Effector memory CD8-positive, alpha-beta T cell (primary cell): ENCODE measurements around the gene IQCC.
A peak's percentile ranks its signal among the peaks of the same experiment; 100 is the strongest.

Experiments used
- ATAC-seq: fragments of 150-1000 bp; cut with Tn5 transposase; replicated peaks from 2 replicates; pipeline ENCODE4 v1.10.0; 2021; ENCODE audit warnings: mild to moderate bottlenecking, moderate library complexity
- DNase-seq, 3 experiments: peaks; one replicate each; pipeline ENCODE4 v3.0.0; 2021
- H3K27ac Mint-ChIP-seq, 2 donors: one replicate each; pipeline ENCODE4 v1.8.0; 2022; ENCODE audit warnings: mild to moderate bottlenecking in 2 of 2, mixed read lengths in 2 of 2, moderate library complexity in 2 of 2
- H3K27me3 Mint-ChIP-seq, 2 donors: one replicate each; pipeline ENCODE4 v1.8.0; 2022; ENCODE audit warnings: mixed read lengths in 2 of 2
- H3K36me3 Mint-ChIP-seq: one replicate; pipeline ENCODE4 v1.8.0; 2022; ENCODE audit warnings: mild to moderate bottlenecking, moderate library complexity, mixed read lengths; ENCODE audit not compliant: insufficient read depth
- H3K4me1 Mint-ChIP-seq, 2 donors: one replicate each; pipeline ENCODE4 v1.8.0; 2022; ENCODE audit warnings: low read depth in 2 of 2, mixed read lengths in 2 of 2
- H3K4me3 Mint-ChIP-seq, 2 donors: one replicate each; pipeline ENCODE4 v1.8.0; 2022; ENCODE audit warnings: mild to moderate bottlenecking in 2 of 2, mixed read lengths in 2 of 2, moderate library complexity in 2 of 2
- H3K9me3 Mint-ChIP-seq, 2 donors: one replicate each; pipeline ENCODE4 v1.8.0; 2022; ENCODE audit warnings: mixed read lengths in 2 of 2

IQCC gene

GRCh38 chr1:32246888-32247273 lies 41.4 kb downstream of the IQCC start, which contains the start of gene FAM167B:
Gene FAM167B, plus strand, starts transcription at chr1:32247222. Its CDS starts 200 bp downstream, at chr1:32247422.
- H3K36me3 Mint-ChIP-seq = peaks cover 24% of the 10 kb centered on the region
- DNase-seq (no peak), ATAC-seq (no peak)
- H3K9me3 Mint-ChIP-seq = no peaks in the 10 kb centered on the region
- H3K27me3 Mint-ChIP-seq = no peaks in the 10 kb centered on the region
- peak within 1 kb of the TSS; percentile 88 to 96 for H3K4me3 Mint-ChIP-seq
- H3K4me1 Mint-ChIP-seq = peaks cover 36 to 43% of the 10 kb centered on the region in 2 donors
- peak within 1 kb of the TSS; percentile 97 to 98 for H3K27ac Mint-ChIP-seq

DNA sequence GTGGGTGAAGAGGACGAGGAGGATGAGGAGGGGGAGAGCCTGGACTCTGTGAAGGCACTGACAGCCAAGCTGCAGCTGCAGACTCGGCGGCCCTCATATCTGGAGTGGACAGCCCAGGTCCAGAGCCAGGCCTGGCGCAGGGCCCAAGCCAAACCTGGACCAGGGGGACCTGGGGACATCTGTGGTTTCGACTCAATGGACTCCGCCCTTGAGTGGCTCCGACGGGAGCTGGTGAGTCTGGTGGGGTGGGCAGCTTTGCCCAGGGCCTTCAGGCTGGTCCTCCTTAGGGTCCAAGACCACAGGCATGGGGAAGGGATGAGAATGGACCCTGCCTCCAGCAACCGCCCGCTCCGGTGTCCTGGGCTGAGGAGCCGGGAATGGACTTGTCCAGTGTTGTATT lies 42.0 kb downstream of the IQCC start:
- Mint-ChIP-seq H3K36me3 (peaks cover 30% of the 10 kb centered on the region), H3K4me3 (peak overlapping the region; percentile 88 to 96), H3K27ac (peak overlapping the region; percentile 97 to 98), H3K4me1 (peaks cover 36 to 44% of the 10 kb centered on the region in 2 donors), H3K27me3 (no peaks in the 10 kb centered on the region), H3K9me3 (no peaks in the 10 kb centered on the region)
- DNase-seq = no peak
- ATAC-seq = no peak

- peak; percentile 67 to 72 (median 71) for DNase-seq
- peaks cover 37% of the 10 kb centered on the region for H3K36me3 Mint-ChIP-seq
- H3K9me3 Mint-ChIP-seq = no peaks in the 10 kb centered on the region
- peak overlapping the region; percentile 88 to 96 for H3K4me3 Mint-ChIP-seq
- no peaks in the 10 kb centered on the region for H3K27me3 Mint-ChIP-seq
- ATAC-seq = peak; percentile 26
- peak overlapping the region; percentile 97 to 98 for H3K27ac Mint-ChIP-seq
- peaks cover 40 to 51% of the 10 kb centered on the region in 2 donors for H3K4me1 Mint-ChIP-seq
These were observed 42.8 kb downstream of the IQCC start for GRCh38 chr1:32247983-32248889.

DNA sequence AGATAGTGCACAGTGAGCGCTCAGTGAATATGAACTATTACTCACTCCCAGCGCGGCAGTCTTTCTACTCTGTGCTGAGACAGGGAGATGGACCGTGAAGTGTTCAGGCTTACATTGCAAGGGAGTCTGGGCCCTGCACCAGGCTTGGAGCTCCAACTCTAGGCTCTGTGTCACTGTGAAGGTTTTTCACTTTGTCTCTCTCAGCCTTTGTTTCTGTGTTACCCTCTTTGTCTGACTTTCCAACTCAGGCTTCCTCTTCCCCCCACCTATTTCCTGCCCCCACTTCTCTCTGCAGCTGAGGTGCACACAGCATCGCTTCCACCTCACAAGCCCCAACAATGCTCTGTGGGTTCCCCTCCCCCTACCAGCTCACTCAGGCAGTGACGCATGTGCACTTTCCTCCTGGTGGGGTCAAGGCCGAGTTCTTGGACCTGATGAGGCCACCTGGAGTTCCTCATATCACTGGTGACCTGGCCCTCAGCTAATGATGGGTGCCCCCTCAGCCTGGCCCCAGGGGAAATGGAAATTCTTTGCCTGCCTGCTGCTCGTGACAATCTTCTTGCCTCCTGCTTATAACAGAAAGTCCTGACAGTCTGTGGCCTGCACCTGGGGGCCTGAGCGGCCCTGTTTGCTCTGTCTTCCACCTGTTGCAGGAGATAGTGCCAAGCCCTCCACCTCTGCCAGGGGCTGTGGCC lies 44.5 kb downstream of the IQCC start:
- peak; percentile 82 for ATAC-seq
- H3K4me1 Mint-ChIP-seq = peaks cover 52 to 64% of the 10 kb centered on the region in 2 donors

DNA sequence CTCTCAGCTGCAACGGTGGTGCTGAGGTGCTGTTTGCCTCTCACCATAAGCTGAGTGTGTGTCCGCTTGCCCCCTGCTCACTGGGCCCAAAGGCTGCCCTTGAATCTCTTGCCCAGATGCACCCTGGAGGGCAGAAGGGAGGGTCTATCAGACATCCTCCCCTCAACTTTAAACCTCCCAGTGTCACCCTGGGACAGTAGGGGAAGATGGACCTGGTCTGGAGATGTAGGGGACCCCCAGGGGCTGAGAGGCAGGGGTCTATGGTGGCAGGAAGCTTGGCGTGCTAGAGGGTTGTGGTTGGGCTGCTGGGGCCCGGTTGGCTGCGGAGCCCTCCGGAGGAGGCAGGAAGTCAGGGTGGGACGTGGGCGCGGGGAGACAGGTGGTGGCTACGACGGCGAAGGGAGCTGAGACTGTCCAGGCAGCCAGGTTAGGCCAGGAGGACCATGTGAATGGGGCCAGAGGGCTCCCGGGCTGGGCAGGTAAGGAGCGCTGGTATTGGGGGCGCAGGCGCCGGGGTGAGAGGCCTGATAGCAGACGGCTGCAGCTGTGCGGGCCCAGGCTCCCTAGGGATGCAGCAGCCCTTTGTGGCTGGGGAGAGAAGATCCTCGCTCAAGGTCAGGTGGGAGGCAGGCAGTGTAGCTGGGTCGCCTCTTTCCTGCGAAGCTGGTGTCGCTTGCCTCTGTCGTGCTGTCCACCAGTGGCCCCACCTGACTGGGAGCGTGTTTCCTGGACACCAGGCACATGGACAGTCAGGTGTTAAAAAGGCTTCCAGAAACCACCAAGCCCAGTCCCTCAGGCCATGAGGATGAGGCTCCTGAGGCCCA lies 45.6 kb downstream of the IQCC start, which contains the start of gene LCK:
Gene LCK, plus strand, starts transcription at position 373 of the 824 bp plus-strand sequence. CDS start 23,065 bp downstream, outside the sequence.
- peak; percentile 21 for ATAC-seq
- Mint-ChIP-seq H3K27me3 (no peaks in the 10 kb centered on the region), H3K27ac (peak within 1 kb of the TSS; percentile 97 to 98), H3K9me3 (no peaks in the 10 kb centered on the region), H3K4me3 (peak within 1 kb of the TSS; percentile 88 to 96), H3K36me3 (peaks cover 51% of the 10 kb centered on the region), H3K4me1 (peaks cover 58 to 69% of the 10 kb centered on the region in 2 donors)
- peak; percentile 33 to 53 (median 51) for DNase-seq

More for the DNA sequence above, 44.5 kb downstream of the IQCC start:
- peaks cover 43% of the 10 kb centered on the region for H3K36me3 Mint-ChIP-seq
- peak; percentile 76 to 82 (median 79) for DNase-seq
- H3K4me3 Mint-ChIP-seq = peak overlapping the region; percentile 88 to 96
- no peaks in the 10 kb centered on the region for H3K9me3 Mint-ChIP-seq
- no peaks in the 10 kb centered on the region for H3K27me3 Mint-ChIP-seq
- H3K27ac Mint-ChIP-seq = peak overlapping the region; percentile 97 to 98

DNA sequence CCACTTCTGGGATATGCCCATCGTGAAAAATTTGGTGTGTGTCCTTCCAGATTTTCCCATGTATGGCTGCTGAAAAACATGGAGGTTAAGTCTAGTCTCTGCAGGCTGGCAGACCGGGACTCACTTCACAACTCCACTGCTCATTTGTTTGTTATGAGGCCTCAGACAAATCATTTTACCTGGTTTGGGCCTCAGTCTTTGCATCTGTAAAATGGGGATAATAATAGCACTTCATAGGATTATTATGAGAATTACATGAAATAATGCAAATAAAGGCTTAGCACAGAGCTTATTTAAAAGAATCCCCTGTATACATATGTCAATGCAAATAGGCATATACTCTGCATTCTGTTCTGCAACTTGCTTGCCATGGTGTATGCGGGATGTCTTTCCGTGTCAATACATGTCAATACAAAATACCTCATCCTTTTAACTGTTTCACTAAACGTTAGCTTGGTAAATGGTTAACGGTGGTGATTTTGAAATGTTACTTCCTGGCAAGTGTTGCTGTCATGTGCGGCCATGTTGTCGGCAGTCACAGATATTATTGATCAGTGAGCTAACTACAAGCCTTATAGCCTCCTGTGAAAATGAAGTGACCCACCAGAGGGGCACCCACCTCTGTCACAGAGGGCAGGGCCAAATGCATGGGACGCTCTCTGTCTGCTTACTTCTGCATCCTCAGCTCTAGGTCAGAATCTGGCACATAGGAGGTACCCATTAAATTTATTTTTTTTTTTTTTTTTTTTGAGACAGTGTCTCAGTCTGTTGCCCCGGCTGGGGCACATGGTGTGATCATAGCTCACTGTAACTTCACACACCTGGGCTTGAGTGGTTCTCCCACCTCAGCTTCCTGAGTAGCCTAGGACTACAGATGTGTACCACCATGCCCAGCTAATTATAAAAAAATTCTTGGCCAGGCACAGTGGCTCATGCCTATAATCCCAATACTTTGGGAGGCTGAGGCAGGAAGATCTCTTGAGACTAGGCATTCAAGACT lies 49.9 kb downstream of the IQCC start:
- H3K36me3 Mint-ChIP-seq = peaks cover 75% of the 10 kb centered on the region
- peak; percentile 28 for ATAC-seq

DNA sequence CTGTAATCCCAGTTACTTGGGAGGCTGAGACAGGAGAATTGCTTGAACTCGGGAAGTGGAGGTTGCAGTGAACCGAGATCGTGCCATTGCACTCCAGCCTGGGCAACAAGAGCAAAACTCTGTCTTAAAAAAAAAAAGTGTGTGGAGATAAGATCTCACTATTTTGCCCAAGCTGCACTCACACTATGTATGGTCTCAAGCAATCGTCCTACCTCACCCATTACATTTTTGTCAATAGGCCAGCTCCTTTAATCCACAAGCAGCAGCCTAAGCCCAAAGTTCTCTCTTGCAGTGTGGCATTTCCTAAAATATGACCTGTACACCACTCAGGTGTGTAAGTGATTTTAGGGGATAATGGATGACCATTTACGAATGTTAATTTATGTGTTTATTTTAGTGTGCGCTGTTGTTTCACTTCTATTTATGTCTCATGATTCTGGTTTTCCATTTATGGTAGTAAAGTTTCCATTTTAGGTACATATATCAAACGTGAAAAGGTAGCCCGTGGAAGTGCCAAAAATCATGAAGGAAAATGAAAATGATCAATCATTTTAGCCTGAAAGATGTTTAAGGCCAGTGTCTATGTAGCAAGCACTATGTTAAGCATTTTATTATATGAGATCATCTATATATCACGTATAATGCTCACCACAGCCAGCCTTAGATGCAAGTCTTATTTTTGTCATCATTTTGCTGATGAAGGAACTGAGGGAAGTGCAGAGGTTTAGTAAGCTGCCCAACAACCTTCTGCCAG lies 51.2 kb downstream of the IQCC start:
- no peak for DNase-seq
- Mint-ChIP-seq H3K27me3 (no peaks in the 10 kb centered on the region), H3K27ac (peak overlapping the region; percentile 91 to 94), H3K4me1 (peaks cover 52 to 55% of the 10 kb centered on the region in 2 donors), H3K36me3 (peaks cover 77% of the 10 kb centered on the region), H3K4me3 (peak overlapping the region; percentile 75 to 79), H3K9me3 (no peaks in the 10 kb centered on the region)
- peak; percentile 19 for ATAC-seq

More for the DNA sequence above, 49.9 kb downstream of the IQCC start:
- H3K4me1 Mint-ChIP-seq = peaks cover 58 to 61% of the 10 kb centered on the region in 2 donors
- H3K4me3 Mint-ChIP-seq = peak overlapping the region; percentile 88 to 96
- peak in 1 of 3 experiments; percentile 21 for DNase-seq
- H3K27ac Mint-ChIP-seq = peak overlapping the region; percentile 97 to 98
- no peaks in the 10 kb centered on the region for H3K9me3 Mint-ChIP-seq
- H3K27me3 Mint-ChIP-seq = no peaks in the 10 kb centered on the region

GRCh38 chr1:32257227-32257508 lies 51.7 kb downstream of the IQCC start:
- DNase-seq (no peak), ATAC-seq (no peak)
- Mint-ChIP-seq H3K27ac (peak overlapping the region; percentile 91 to 94), H3K4me1 (peaks cover 47 to 52% of the 10 kb centered on the region in 2 donors), H3K27me3 (no peaks in the 10 kb centered on the region), H3K9me3 (no peaks in the 10 kb centered on the region), H3K36me3 (peaks cover 77% of the 10 kb centered on the region), H3K4me3 (peak overlapping the region; percentile 75 to 79)
